ENCODE results near the gene SRGN. TPM values are rescaled to one million over a fixed set of nuclear protein-coding genes. Genes with fewer than 3 reads are reported as not detected.

SRGN gene
- polyA plus RNA-seq, 5 donors: 25.5 to 37.5 (median 31.3) TPM

- no peak for DNase-seq
Observed at GRCh38 chr10:69089638-69090599, 2.0 kb downstream of the SRGN start.

- DNase-seq: no peak
Observed at GRCh38 chr10:69090685-69091084, 2.8 kb downstream of the SRGN start.

GRCh38 chr10:69091143-69091651, 3.3 kb downstream of the SRGN start:
- DNase-seq: no peak

GRCh38 chr10:69092959-69093850, 5.3 kb downstream of the SRGN start:
- DNase-seq: peak; percentile 52 to 65

GRCh38 chr10:69093933-69094332, 6.0 kb downstream of the SRGN start:
- no peak for DNase-seq

GRCh38 chr10:69096045-69096444, 8.1 kb downstream of the SRGN start:
- no peak for DNase-seq

GRCh38 chr10:69097729-69098128, 9.8 kb downstream of the SRGN start:
- DNase-seq: no peak

GRCh38 chr10:69100136-69100872, 12.4 kb downstream of the SRGN start:
- DNase-seq: no peak

GRCh38 chr10:69101451-69102095, 13.7 kb downstream of the SRGN start:
- DNase-seq: no peak

- no peak for DNase-seq
Observed at GRCh38 chr10:69102440-69102839, 14.5 kb downstream of the SRGN start.

- DNase-seq: no peak
Observed at GRCh38 chr10:69103784-69104183, 15.9 kb downstream of the SRGN start.

- DNase-seq: no peak
Observed at GRCh38 chr10:69104994-69105790, 17.3 kb downstream of the SRGN start.

- no peak for DNase-seq
Observed at GRCh38 chr10:69107176-69107490, 19.2 kb downstream of the SRGN start.

GRCh38 chr10:69107699-69108098, 19.8 kb downstream of the SRGN start:
- DNase-seq: no peak

- DNase-seq: no peak
Observed at GRCh38 chr10:69119896-69120295, 32.0 kb downstream of the SRGN start.

- DNase-seq: no peak
Observed at GRCh38 chr10:69123306-69123746, 35.4 kb downstream of the SRGN start.

- peak; percentile 99 for DNase-seq
Observed at GRCh38 chr10:69123747-69124562, 36.1 kb downstream of the SRGN start, which contains the start of gene VPS26A. Gene VPS26A (plus strand): TSS chr10:69124178. CDS start chr10:69124278, 100 bp downstream.

- peak; percentile 31 to 49 for DNase-seq
Observed at GRCh38 chr10:69124563-69125268, 36.8 kb downstream of the SRGN start.

- DNase-seq: no peak
Observed at GRCh38 chr10:69125554-69125953, 37.7 kb downstream of the SRGN start.
